Suprapubic skin (tissue), 3 donors: ENCODE results near the gene TCF3.

Experiments
- CTCF ChIP-seq, 2 donors: fragments of 200-600 bp in 1 of 2; fragments of 450-650 bp in 1 of 2; sonication (generic) in 1 of 2; IDR thresholded peaks; one replicate each; pipeline ENCODE4 v1.5.1; 2016 to 2019; ENCODE audit warnings: antibody characterized with exemption in 2 of 2, mild to moderate bottlenecking in 1 of 2, moderate library complexity in 1 of 2
- EP300 ChIP-seq: sonication (generic); formaldehyde crosslinking; IDR thresholded peaks from one replicate; pipeline ENCODE4 v1.6.1; 2017; ENCODE audit warnings: antibody characterized with exemption
- POLR2A ChIP-seq, 2 donors: fragments of 450-650 bp; IDR thresholded peaks; one replicate each; pipeline ENCODE4 v1.6.1; 2017; ENCODE audit warnings: antibody characterized with exemption in 2 of 2, mild to moderate bottlenecking in 2 of 2, moderate library complexity in 2 of 2

GRCh38 chr19:1672038-1672768 lies 19.8 kb upstream of the TCF3 start:
- TF ChIP-seq CTCF (IDR thresholded peaks at IDR 0.05) (peak; percentile 39 to 85), EP300 (no peak), POLR2A (IDR thresholded peaks at IDR 0.05) (no peak)
